Keratinocyte (primary cell): ENCODE measurements around the gene STX18. TPM values are rescaled to one million over a fixed set of nuclear protein-coding genes. Genes with fewer than 3 reads are reported as not detected.

ENCODE experiments used
- DNase-seq: peaks from one replicate; pipeline ENCODE4 v3.0.0-alpha.2; 2011; ENCODE audit warnings: low read depth, missing footprints, low spot score
- FAIRE-seq: peaks from 2 replicates; lab custom pipeline; 2011; peaks lifted over from hg19 to GRCh38; lab: Jason Lieb, UNC
- H2AFZ ChIP-seq: 2 replicates; pipeline ENCODE4 v1.6.0; 2012; ENCODE audit warnings: low read length, control low read depth, inconsistent platforms; ENCODE audit not compliant: control insufficient read depth
- H3K27ac ChIP-seq: 2 replicates; pipeline ENCODE4 v1.5.1; 2011; ENCODE audit warnings: low read length; ENCODE audit not compliant: control insufficient read depth, insufficient read depth
- H3K27me3 ChIP-seq: 3 replicates; pipeline ENCODE4 v1.6.0; 2011; ENCODE audit warnings: low read length; ENCODE audit not compliant: control insufficient read depth, insufficient read depth; ENCODE audit errors: extremely low read depth
- H3K36me3 ChIP-seq, 2 experiments: 2 replicates in 1 of 2; 3 replicates in 1 of 2; pipeline ENCODE4 v1.5.1; 2011; ENCODE audit warnings: low read length in 2 of 2, mild to moderate bottlenecking in 1 of 2; ENCODE audit not compliant: control insufficient read depth in 2 of 2, insufficient read depth in 2 of 2; ENCODE audit errors: extremely low read depth in 1 of 2
- H3K4me1 ChIP-seq: 3 replicates; pipeline ENCODE4 v1.5.1; 2011; ENCODE audit warnings: low read length; ENCODE audit not compliant: control insufficient read depth, insufficient read depth; ENCODE audit errors: extremely low read depth
- H3K4me2 ChIP-seq: 3 replicates; pipeline ENCODE4 v1.6.0; 2011; ENCODE audit warnings: low read depth, low read length; ENCODE audit not compliant: control insufficient read depth, insufficient read depth; ENCODE audit errors: extremely low read depth
- H3K4me3 ChIP-seq, 3 experiments: fragments of 200-600 bp in 1 of 3; sonication (generic) in 1 of 3; 2 replicates in 2 of 3; 3 replicates in 1 of 3; pipeline ENCODE4 v1.5.1; 2011 to 2016; ENCODE audit warnings: low read length in 3 of 3, mild to moderate bottlenecking in 3 of 3, control low read depth in 2 of 3, inconsistent platforms in 1 of 3, low read depth in 1 of 3, mixed read lengths in 1 of 3, mixed run types in 1 of 3, moderate library complexity in 1 of 3; ENCODE audit not compliant: control insufficient read depth in 2 of 3, insufficient read depth in 2 of 3; ENCODE audit errors: extremely low read depth in 1 of 3
- H3K79me2 ChIP-seq: 2 replicates; pipeline ENCODE4 v1.6.0; 2012; ENCODE audit warnings: low read length; ENCODE audit not compliant: control insufficient read depth, insufficient read depth
- H3K9ac ChIP-seq: 3 replicates; pipeline ENCODE4 v1.6.0; 2011; ENCODE audit warnings: low read length; ENCODE audit not compliant: control insufficient read depth, insufficient read depth; ENCODE audit errors: extremely low read depth
- H3K9me1 ChIP-seq: 3 replicates; pipeline ENCODE4 v1.6.0; 2011; ENCODE audit warnings: low read length; ENCODE audit not compliant: control insufficient read depth, insufficient read depth; ENCODE audit errors: extremely low read depth
- H3K9me3 ChIP-seq: 2 replicates; pipeline ENCODE4 v1.5.1; 2012; ENCODE audit warnings: low read depth, low read length; ENCODE audit not compliant: control insufficient read depth
- H4K20me1 ChIP-seq: 3 replicates; pipeline ENCODE4 v1.6.0; 2011; ENCODE audit warnings: low read length; ENCODE audit not compliant: control insufficient read depth, insufficient read depth; ENCODE audit errors: extremely low read depth
- CTCF ChIP-seq, 3 experiments: IDR thresholded peaks in 1 of 3; conservative IDR thresholded peaks in 1 of 3; optimal IDR thresholded peaks in 1 of 3; 2 replicates in 2 of 3; 3 replicates in 1 of 3; pipeline versions ENCODE3 to v1.5.1; 2011; ENCODE audit warnings: low read length in 3 of 3, mild to moderate bottlenecking in 3 of 3, moderate library complexity in 2 of 3, control low read depth in 1 of 3, inconsistent platforms in 1 of 3; ENCODE audit not compliant: insufficient read depth in 2 of 3; ENCODE audit errors: extremely low read depth in 1 of 3
- EZH2 ChIP-seq: IDR thresholded peaks from one replicate; pipeline ENCODE4 v1.6.1; 2012; ENCODE audit warnings: inconsistent platforms, mild to moderate bottlenecking, low read length, moderate library complexity
- dilution Hi-C: fragments of 300-500 bp; cut with MboI; formaldehyde crosslinking; loops from one replicate; pipeline ENCODE4 v1.7.0; 2020; ENCODE audit warnings: low sequenced_read_pairs; ENCODE audit not compliant: extremely low pct_ligation_motif_present
- polyA plus RNA-seq, 5 experiments: library from polyadenylated mRNA; depleted of rRNA in 3 of 5; stranded (reverse) in 3 of 5; stranded (forward) in 1 of 5; unstranded in 1 of 5; fragments of >200 nt; gene quantifications; 1 replicate in 1 of 5; 2 replicates in 3 of 5; 3 replicates in 1 of 5; pipeline versions ENCODE4 v1.2.1 to v1.2.3, GENCODE V29; 2011 to 2012; ENCODE audit warnings: missing spikeins in 2 of 5, low read depth in 1 of 5, low replicate concordance in 1 of 5

Gene STX18
- polyA plus RNA-seq, 1 donor (not counting 4 experiments of a cell fraction or from before 2014, with no cell fraction given): 21.6 TPM

GRCh38 chr4:4398430-4398829, 143.4 kb downstream of the STX18 start:
- no peak overlapping the region for H2AFZ ChIP-seq
- no peak overlapping the region for H3K27ac ChIP-seq
- H3K9ac ChIP-seq: no peak overlapping the region
- no peaks in the 10 kb centered on the region for H3K27me3 ChIP-seq
- no peaks in the 10 kb centered on the region for H3K9me1 ChIP-seq
- no peaks in the 10 kb centered on the region for H3K9me3 ChIP-seq
- DNase-seq (no peak), FAIRE-seq (no peak)
- H3K4me3 ChIP-seq: no peak overlapping the region
- no peaks in the 10 kb centered on the region for H3K79me2 ChIP-seq
- dilution Hi-C loops: no loop called here
- H3K4me1 ChIP-seq: peaks cover 44% of the 10 kb centered on the region
- no peak overlapping the region for H3K4me2 ChIP-seq
- H4K20me1 ChIP-seq: peaks cover 5% of the 10 kb centered on the region
- no peak for TF ChIP-seq CTCF (optimal IDR thresholded peaks at IDR 0.05 in 1 of 3, IDR thresholded peaks at IDR 0.05 in 1 of 3, conservative IDR thresholded peaks at IDR 0.05 in 1 of 3; ENCODE audit: extremely low read depth in 1 of 3, insufficient read depth in 2 of 3, low read length in 3 of 3)
- no peak for TF ChIP-seq EZH2
- peaks cover 4 to 8% of the 10 kb centered on the region in 2 experiments for H3K36me3 ChIP-seq

- Histone ChIP-seq H3K9ac (no peak overlapping the region), H4K20me1 (peaks cover 3% of the 10 kb centered on the region), H3K27me3 (no peaks in the 10 kb centered on the region), H3K4me2 (peak overlapping the region; percentile 52), H3K36me3 (peaks cover 4 to 8% of the 10 kb centered on the region in 2 experiments), H2AFZ (peak overlapping the region; percentile 66), H3K27ac (no peak overlapping the region), H3K4me1 (peaks cover 44% of the 10 kb centered on the region), H3K79me2 (no peaks in the 10 kb centered on the region), H3K9me1 (no peaks in the 10 kb centered on the region), H3K9me3 (no peaks in the 10 kb centered on the region), H3K4me3 (no peak overlapping the region)
- DNase-seq: no peak
- dilution Hi-C loops: no loop called here
- TF ChIP-seq EZH2: no peak
- TF ChIP-seq CTCF (optimal IDR thresholded peaks at IDR 0.05 in 1 of 3, IDR thresholded peaks at IDR 0.05 in 1 of 3, conservative IDR thresholded peaks at IDR 0.05 in 1 of 3; ENCODE audit: extremely low read depth in 1 of 3, insufficient read depth in 2 of 3, low read length in 3 of 3): no peak
- FAIRE-seq: no peak
These were observed 144.4 kb downstream of the STX18 start for GRCh38 chr4:4397441-4397819.
